OCI-LY1 (cell line): ENCODE results near the gene NSMCE4A.

Source experiments
- EZH2 ChIP-seq: fragments of 200-600 bp; sonication (generic), shearing (Covaris generic); IDR thresholded peaks from 2 replicates; pipeline ENCODE4 v1.8.0; 2017; ENCODE audit warnings: borderline replicate concordance, mixed run types, mild to moderate bottlenecking, antibody characterized with exemption, low read length, moderate library complexity, mixed read lengths
- TF ChIP-seq, protein P1 (sequence below): fragments of 200-600 bp; sonication (generic), shearing (Covaris generic); IDR thresholded peaks from 2 replicates; pipeline ENCODE4 v1.5.1; 2017; ENCODE audit warnings: mild to moderate bottlenecking, antibody characterized with exemption, low read length, moderate library complexity, mixed read lengths

DNA sequence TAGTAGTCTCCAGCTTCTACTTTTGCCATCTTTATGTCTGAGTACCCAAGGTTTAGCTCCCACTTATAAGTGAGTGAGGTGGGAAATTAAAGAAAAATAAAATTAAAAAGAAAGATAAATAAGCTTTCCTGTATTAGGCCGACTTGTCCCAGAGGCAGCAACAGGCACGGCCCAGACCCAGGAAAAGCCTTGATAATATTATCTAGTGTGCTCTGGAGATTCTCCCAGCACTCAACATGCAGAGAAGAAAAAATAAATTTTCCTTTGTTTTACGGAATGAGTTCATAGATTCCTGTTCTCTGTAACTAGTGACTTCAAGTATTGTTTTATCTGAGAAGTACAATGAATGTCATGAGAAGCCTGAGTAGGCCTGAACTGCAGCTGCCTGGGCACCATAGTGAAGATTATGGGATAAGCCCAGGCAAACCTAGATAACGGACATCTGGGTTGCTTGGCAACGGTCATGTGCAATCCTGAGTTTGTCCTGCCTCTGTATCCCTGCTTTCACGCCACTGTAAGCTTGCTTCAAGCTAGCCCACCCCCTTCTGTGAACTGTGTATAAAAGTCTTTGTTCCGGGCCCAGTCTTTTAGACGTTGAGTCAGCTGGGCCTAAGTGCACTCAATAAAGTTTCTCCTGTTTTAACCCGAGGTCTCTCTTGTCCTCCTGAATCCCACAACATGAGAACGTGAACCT lies 53.6 kb downstream of the NSMCE4A start:
- TF ChIP-seq, protein P1, sequence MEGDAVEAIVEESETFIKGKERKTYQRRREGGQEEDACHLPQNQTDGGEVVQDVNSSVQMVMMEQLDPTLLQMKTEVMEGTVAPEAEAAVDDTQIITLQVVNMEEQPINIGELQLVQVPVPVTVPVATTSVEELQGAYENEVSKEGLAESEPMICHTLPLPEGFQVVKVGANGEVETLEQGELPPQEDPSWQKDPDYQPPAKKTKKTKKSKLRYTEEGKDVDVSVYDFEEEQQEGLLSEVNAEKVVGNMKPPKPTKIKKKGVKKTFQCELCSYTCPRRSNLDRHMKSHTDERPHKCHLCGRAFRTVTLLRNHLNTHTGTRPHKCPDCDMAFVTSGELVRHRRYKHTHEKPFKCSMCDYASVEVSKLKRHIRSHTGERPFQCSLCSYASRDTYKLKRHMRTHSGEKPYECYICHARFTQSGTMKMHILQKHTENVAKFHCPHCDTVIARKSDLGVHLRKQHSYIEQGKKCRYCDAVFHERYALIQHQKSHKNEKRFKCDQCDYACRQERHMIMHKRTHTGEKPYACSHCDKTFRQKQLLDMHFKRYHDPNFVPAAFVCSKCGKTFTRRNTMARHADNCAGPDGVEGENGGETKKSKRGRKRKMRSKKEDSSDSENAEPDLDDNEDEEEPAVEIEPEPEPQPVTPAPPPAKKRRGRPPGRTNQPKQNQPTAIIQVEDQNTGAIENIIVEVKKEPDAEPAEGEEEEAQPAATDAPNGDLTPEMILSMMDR, result no peak
- no peak for TF ChIP-seq EZH2
